ENCODE data around the gene MAK. TPM values are rescaled to one million over a fixed set of nuclear protein-coding genes. Genes with fewer than 3 reads are reported as not detected.

The MAK gene
- polyA plus RNA-seq, 2 of the 4 experiments (the other 2 are of a cell fraction), result 0.05 to 0.09 TPM

- TF ChIP-seq MAX (IDR thresholded peaks at IDR 0.05), result 0 out of 2 replicates have a peak, but pooled peaks have one; percentile 8
- peak; percentile 63 for TF ChIP-seq MAFK (IDR thresholded peaks at IDR 0.05; ENCODE audit: partially characterized antibody)
- TF ChIP-seq REST (IDR thresholded peaks at IDR 0.05), result no peak
- TF ChIP-seq RAD21 (conservative IDR thresholded peaks at IDR 0.05 in 1 of 2, IDR thresholded peaks at IDR 0.05 in 1 of 2), result no peak
- no peak for TF ChIP-seq NFE2L2 (conservative IDR thresholded peaks at IDR 0.05; ENCODE audit: low read length)
Measured at GRCh38 chr6:10759884-10760329, 78.4 kb downstream of the MAK start (continued).

- Histone ChIP-seq H3K4me2 (peak overlapping the region; percentile 63), H3K4me1 (peaks cover 30% of the 10 kb centered on the region), H3K27ac (peak overlapping the region; percentile 48 to 87), H3K9me3 (no peaks in the 10 kb centered on the region), H3K4me3 (no peak overlapping the region)
- peak; percentile 60 to 91 for DNase-seq (ENCODE audit: low read depth in 1 of 2, low spot score in 1 of 2)
- ATAC-seq, result peak; percentile 84 to 87
- ChIA-PET POLR2A (interaction anchor here (1.8 kb wide), 1 partner anchor 37 kb away, joined by 6 read pairs; the partner anchor contains the start of gene TMEM14C), CTCF (interaction anchor here (0.7 to 3.5 kb wide), 17 partner anchors 10 to 321 kb away, joined by 3 to 18 read pairs (median 4); partner anchors contain the start of genes C6orf52, PAK1IP1 and TMEM14B)
- FAIRE-seq, result peak; percentile 51
- 0% methylated on average over 3 of the region's 3 CpGs for WGBS (ENCODE audit: missing lambda C conversion rate)
- TF ChIP-seq CTCF (IDR thresholded peaks at IDR 0.05) (peak; percentile 44), ZNF302 (CRISPR knock-in tag; IDR thresholded peaks at IDR 0.05) (no peak), JUN (IDR thresholded peaks at IDR 0.05) (no peak; a peak in 2 of 5 replicates), EHF (CRISPR knock-in tag; IDR thresholded peaks at IDR 0.05) (no peak), TP53 (CRISPR knock-in tag; IDR thresholded peaks at IDR 0.05) (no peak), USF2 (IDR thresholded peaks at IDR 0.05) (no peak), POLR2AphosphoS2 (conservative IDR thresholded peaks at IDR 0.05; ENCODE audit: low read length) (no peak), NFE2L2 (conservative IDR thresholded peaks at IDR 0.05; ENCODE audit: low read length) (peak; percentile 77), SMC3 (IDR thresholded peaks at IDR 0.05) (peak; percentile 38; the same call in 2 of the 3 replicates), CBX2 (IDR thresholded peaks at IDR 0.05; ENCODE audit: borderline replicate concordance, low read depth) (no peak), MAX (IDR thresholded peaks at IDR 0.05) (peak; percentile 70), NPAS2 (CRISPR knock-in tag; IDR thresholded peaks at IDR 0.05; ENCODE audit: borderline replicate concordance) (no peak), FOXS1 (CRISPR knock-in tag; IDR thresholded peaks at IDR 0.05) (no peak), FOSL2 (IDR thresholded peaks at IDR 0.05) (peak; percentile 50), FOSL2 (CRISPR knock-in tag; IDR thresholded peaks at IDR 0.05) (peak; percentile 94), ATOH8 (CRISPR knock-in tag; IDR thresholded peaks at IDR 0.05; ENCODE audit: low read depth) (no peak), GATA3 (IDR thresholded peaks at IDR 0.05; ENCODE audit: borderline replicate concordance) (peak; percentile 50; the same call in 1 of the 2 replicates), JUNB (IDR thresholded peaks at IDR 0.05) (peak; percentile 33), CBX8 (IDR thresholded peaks at IDR 0.05) (no peak), EP300 (IDR thresholded peaks at IDR 0.05) (peak in 1 of 2 experiments; percentile 35; a peak in 1 of 5 replicates), KDM1A (IDR thresholded peaks at IDR 0.05; ENCODE audit: low read depth) (no peak), CHD4 (IDR thresholded peaks at IDR 0.05; ENCODE audit: borderline replicate concordance) (no peak), SREBF2 (IDR thresholded peaks at IDR 0.05) (no peak), CEBPB (IDR thresholded peaks at IDR 0.05) (peak in 1 of 2 experiments; percentile 51; a peak in 1 of 4 replicates), RAD21 (conservative IDR thresholded peaks at IDR 0.05 in 1 of 2, IDR thresholded peaks at IDR 0.05 in 1 of 2) (peak in 1 of 2 experiments; percentile 52; a peak in 3 of 5 replicates), ZSCAN20 (CRISPR knock-in tag; IDR thresholded peaks at IDR 0.05) (no peak), HOXB13 (CRISPR knock-in tag; IDR thresholded peaks at IDR 0.05; ENCODE audit: low read depth) (no peak; the same call in 1 of the 2 replicates), MAFK (IDR thresholded peaks at IDR 0.05; ENCODE audit: partially characterized antibody) (peak; percentile 99)
Measured at GRCh38 chr6:10759312-10759839, 79.0 kb downstream of the MAK start.
